Endothelial cell of coronary artery (primary cell): ENCODE data around the gene CCNK. TPM values are rescaled to one million over a fixed set of nuclear protein-coding genes. Genes with fewer than 3 reads are reported as not detected.

Experiments
- total RNA-seq: library from RNA; depleted of rRNA; stranded (reverse); fragments of >200 nt; gene quantifications from 2 replicates; pipeline ENCODE4 v1.2.3, GENCODE V29; 2014

CCNK gene
- total RNA-seq, result 25.8 and 38.6 TPM in 2 replicates

DNA sequence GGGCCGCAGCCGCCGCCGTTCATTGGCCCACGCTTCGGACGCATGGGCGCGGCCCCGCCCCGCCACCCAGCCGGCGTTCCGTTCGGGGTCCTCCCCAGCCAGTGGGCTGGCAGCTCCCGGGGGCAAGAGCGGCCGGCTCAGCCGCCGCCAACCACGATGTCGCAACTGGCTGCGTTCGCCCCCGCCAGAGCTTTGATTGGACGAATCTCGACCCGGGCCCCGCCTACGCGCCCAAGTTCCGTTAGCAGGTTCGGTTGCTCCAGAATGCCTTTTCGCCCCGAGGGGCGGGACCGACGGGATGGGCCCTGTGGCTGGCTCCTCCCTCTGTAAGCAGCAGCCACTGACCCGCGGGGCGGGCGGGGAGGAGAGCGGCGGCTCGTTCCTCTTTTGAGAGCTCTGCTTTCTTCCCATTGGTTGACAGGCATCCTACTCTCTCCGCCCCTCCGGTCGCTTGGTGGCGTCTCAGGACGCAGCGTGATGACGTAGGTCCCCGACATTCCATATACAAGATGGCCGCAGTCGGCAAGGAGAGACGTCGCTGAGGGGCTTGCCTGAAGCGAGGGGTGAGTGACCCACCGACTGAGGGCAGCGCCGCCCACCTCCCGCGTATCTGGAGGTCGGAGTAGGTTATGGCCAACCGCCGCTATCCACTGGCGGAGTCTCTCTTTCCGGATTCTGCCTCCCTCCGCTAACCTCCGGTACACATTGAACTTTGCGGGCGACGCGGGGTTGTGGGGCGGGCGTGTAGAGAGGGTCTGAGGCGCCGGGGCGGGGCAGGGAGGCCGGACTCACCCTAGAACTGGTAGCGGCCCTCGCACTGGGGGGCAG, at the start of gene CCNK:
Gene CCNK, plus strand, starts transcription at position 493 of the 828 bp plus-strand sequence. CDS start 11,269 bp downstream, outside the sequence.

DNA sequence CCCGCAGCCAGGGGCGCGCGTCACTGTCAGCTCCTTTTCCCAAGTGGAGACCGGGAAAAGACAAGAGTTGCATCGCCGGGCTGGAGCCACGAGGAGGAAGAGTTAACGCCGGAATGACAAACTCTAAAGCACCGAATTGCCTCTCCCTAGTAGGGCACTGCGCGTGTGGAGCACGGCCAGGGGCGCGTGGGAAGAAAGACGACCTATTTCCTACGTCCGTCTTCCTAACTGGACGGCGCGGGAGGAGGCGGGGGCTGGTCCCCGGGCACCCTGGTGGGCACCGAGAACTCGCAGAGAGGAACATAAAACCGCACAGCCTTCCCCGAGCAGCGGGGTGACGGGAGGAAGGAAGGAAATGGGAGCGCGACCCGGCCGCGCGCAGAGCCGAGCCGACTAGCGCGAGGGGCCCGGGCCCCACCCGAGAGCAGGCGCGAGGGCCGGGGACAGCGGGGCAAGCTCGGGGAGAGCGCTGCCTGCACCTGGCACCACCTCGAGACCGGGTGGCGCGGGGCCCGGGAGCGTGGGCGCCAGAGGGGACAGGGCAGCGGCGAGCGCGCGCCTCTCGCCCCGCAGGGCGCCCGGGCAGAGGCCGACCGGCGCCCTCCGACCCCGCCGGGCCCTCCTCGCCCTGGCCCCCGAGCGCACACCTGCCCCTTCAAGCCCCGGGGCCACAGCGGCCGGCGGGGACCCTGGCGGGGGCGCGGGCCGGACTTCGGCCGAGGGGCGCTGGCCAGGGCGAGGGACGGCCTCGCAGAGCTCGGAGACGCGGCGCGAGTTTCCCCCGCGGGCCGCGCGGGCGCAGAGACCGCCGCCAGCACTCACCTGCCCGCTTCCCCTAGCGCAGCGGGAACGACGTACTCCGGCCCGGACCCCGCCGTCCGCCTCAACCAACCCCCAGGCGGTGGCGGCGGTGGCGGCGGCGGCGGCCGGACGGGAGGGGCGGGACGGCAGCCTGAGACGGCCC, 1.0 kb upstream of the CCNK start, which contains the start of gene SETD3:
Gene SETD3, minus strand, starts transcription at position 954 of the 964 bp plus-strand sequence. CDS start 15,054 bp downstream, outside the sequence.

Other genes with a start within 250 kb of the CCNK start
- 0.09 and 0.18 TPM in 2 replicates for gene BCL11B, start 209.2 kb upstream of the CCNK start, total RNA-seq
- gene SETD3, start 550 bp upstream of the CCNK start, total RNA-seq, result 42.6 and 53.8 TPM in 2 replicates
- gene CCDC85C, start 122.8 kb downstream of the CCNK start, total RNA-seq, result 13.3 and 21.9 TPM in 2 replicates
- 2.0 and 4.4 TPM in 2 replicates for gene HHIPL1, start 163.7 kb downstream of the CCNK start, total RNA-seq
- 0.09 TPM in 2 replicates for gene CYP46A1, start 202.9 kb downstream of the CCNK start, total RNA-seq